Right lobe of liver (tissue), 4 donors: ENCODE data around the gene MRPL40.

Experiments used
- CTCF ChIP-seq, 4 donors: fragments of 200-600 bp in 3 of 4; fragments of 450-650 bp in 1 of 4; IDR thresholded peaks; one replicate each; pipeline versions ENCODE4 v1.5.1 to v1.8.0; 2016 to 2022; ENCODE audit warnings: antibody characterized with exemption in 4 of 4, mild to moderate bottlenecking in 2 of 4
- POLR2A ChIP-seq: fragments of 450-650 bp; IDR thresholded peaks from one replicate; pipeline ENCODE4 v1.6.1; 2017; ENCODE audit warnings: antibody characterized with exemption, mild to moderate bottlenecking
- donor health status: DM: no; HTN: no; CAD: no.
- donor health status: DM: no; HTN: no; CAD: no.
- donor health status: DM: no; HTN: yes; CAD: no.

DNA sequence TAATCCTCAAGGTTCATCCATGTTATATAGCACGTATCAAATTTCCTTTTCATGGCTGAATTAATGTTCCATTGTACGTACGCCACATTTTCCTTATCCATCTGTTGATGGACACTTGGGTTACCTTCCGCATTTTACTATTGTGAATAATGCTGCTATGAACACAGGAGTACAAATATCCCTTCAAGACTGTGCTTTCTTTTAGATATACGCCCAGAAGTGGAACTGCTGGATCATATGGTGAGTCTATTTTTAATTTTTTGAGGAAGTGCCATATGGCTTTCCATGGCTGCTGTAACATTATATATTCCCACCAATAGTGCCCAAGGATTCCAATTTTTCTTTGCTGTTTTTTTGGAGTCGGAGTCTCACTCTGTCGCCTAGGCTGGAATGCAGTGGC, 6.0 kb downstream of the MRPL40 start:
- TF ChIP-seq CTCF (IDR thresholded peaks at IDR 0.05) (no peak), POLR2A (no peak)
